Stomach (tissue), 9 donors: Measurements from ENCODE around the gene GM2A. TPM values are rescaled to one million over a fixed set of nuclear protein-coding genes. Genes with fewer than 3 reads are reported as not detected.

Experiments
- DNase-seq, 2 donors: peaks; one replicate each; pipeline versions ENCODE4 v3.0.0 to v3.0.0-alpha.2; 2013 to 2019
- H3K27ac ChIP-seq, 5 donors: fragments of 200-600 bp in 4 of 5; sonication (generic) in 4 of 5; one replicate each; pipeline ENCODE4 v1.5.1; 2013 to 2019; ENCODE audit warnings: mild to moderate bottlenecking in 1 of 5, moderate library complexity in 1 of 5
- H3K27me3 ChIP-seq, 3 donors: fragments of 200-600 bp; sonication (generic); one replicate each; pipeline ENCODE4 v1.5.1; 2017 to 2019; ENCODE audit warnings: mixed run types in 1 of 3
- H3K36me3 ChIP-seq, 4 donors: fragments of 200-600 bp; sonication (generic); 1 replicate in 3 of 4; 2 replicates in 1 of 4; pipeline ENCODE4 v1.5.1; 2016 to 2019
- H3K4me1 ChIP-seq, 4 donors: fragments of 200-600 bp; sonication (generic); one replicate each; pipeline ENCODE4 v1.5.1; 2016 to 2019
- H3K4me3 ChIP-seq, 4 donors: fragments of 200-600 bp; sonication (generic) in 3 of 4; one replicate each; pipeline ENCODE4 v1.5.1; 2016 to 2019; ENCODE audit warnings: mild to moderate bottlenecking in 1 of 4
- H3K9me3 ChIP-seq, 4 donors: fragments of 200-600 bp; sonication (generic); one replicate each; pipeline ENCODE4 v1.5.1; 2016 to 2019
- EP300 ChIP-seq: sonication (generic); formaldehyde crosslinking; IDR thresholded peaks from one replicate; pipeline ENCODE4 v1.6.1; 2017; ENCODE audit warnings: antibody characterized with exemption
- POLR2A ChIP-seq, 4 donors: fragments of 450-650 bp; IDR thresholded peaks; one replicate each; pipeline ENCODE4 v1.6.1; 2016; ENCODE audit warnings: antibody characterized with exemption in 4 of 4, control low read depth in 2 of 4, mild to moderate bottlenecking in 1 of 4, moderate library complexity in 1 of 4
- POLR2AphosphoS5 ChIP-seq, 3 donors: sonication (generic); formaldehyde crosslinking; IDR thresholded peaks; one replicate each; pipeline ENCODE4 v1.6.1; 2016; ENCODE audit warnings: antibody characterized with exemption in 3 of 3
- WGBS, 5 donors: extraction: QIAGEN DNeasy Blood & Tissue Kit in 3 of 5; methylation state at CpG; one replicate each; pipeline versions ENCODE4 v1.1.5 to v1.1.7; 2013 to 2018; 5-methylcytosine and 5-hydroxymethylcytosine counted together
- intact Hi-C: fragments of 100-400 bp; cut with DNase I; formaldehyde crosslinking; loops from one replicate; pipeline ENCODE4 v1.15.1; 2023; ENCODE audit warnings: low total_unique reads
- polyA plus RNA-seq, 3 donors: library from polyadenylated mRNA; stranded (reverse); fragments of 200-250 nt; gene quantifications; one replicate each; pipeline ENCODE4 v1.2.3, GENCODE V29; 2013
- total RNA-seq, 5 donors: library from RNA; depleted of rRNA; stranded (reverse); fragments of >200 nt; gene quantifications; one replicate each; pipeline versions ENCODE4 v1.1.0 to v1.2.3, GENCODE V29; 2014 to 2016
- TF ChIP-seq, protein P1 (sequence below), 7 experiments: fragments of 450-650 bp in 4 of 7; fragments of 200-600 bp in 3 of 7; sonication (generic) in 3 of 7; IDR thresholded peaks; one replicate each; pipeline ENCODE4 v1.5.1; 2016 to 2019; ENCODE audit warnings: antibody characterized with exemption in 7 of 7, control low read depth in 2 of 7, mild to moderate bottlenecking in 1 of 7
- donor health status: healthy with polysubstance abuse.
- donor health status: Bipolar disorder and iron deficiency.
- donor health status: healthy.

Gene GM2A
- total and polyA plus RNA-seq, 8 donors = 3.2 to 57.2 (median 17.6) TPM

DNA sequence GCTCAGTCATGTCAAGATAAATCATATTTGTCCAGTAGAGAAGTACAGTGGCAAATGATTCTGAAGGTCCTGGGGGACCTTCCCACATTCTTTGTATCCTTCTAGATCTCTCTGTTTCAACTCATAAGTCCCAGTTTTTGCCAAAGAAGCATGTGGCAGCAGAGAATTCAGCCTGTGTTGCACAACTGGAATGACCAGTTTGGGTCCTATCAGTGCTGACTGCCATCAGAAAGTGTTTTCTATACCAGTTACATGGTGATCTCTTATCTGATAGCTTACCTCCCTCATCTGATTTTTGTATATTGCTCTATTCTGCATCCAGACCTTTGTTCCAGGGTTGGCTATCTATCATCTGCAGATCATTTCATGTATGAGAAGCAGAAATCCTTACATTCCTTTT, 21.7 kb downstream of the GM2A start:
- DNase-seq = peak in 1 of 2 donors; percentile 55
- Histone ChIP-seq H3K27me3 (no peaks in the 10 kb centered on the region), H3K4me3 (no peak overlapping the region), H3K9me3 (no peaks in the 10 kb centered on the region), H3K27ac (no peak overlapping the region), H3K36me3 (peaks cover 4 to 11% (median 7%) of the 10 kb centered on the region in 4 donors), H3K4me1 (no peaks in the 10 kb centered on the region)
- no peak for TF ChIP-seq EP300
- no peak for TF ChIP-seq POLR2A (IDR thresholded peaks at IDR 0.05)
- TF ChIP-seq POLR2AphosphoS5 (IDR thresholded peaks at IDR 0.05) = no peak
- TF ChIP-seq, protein P1, sequence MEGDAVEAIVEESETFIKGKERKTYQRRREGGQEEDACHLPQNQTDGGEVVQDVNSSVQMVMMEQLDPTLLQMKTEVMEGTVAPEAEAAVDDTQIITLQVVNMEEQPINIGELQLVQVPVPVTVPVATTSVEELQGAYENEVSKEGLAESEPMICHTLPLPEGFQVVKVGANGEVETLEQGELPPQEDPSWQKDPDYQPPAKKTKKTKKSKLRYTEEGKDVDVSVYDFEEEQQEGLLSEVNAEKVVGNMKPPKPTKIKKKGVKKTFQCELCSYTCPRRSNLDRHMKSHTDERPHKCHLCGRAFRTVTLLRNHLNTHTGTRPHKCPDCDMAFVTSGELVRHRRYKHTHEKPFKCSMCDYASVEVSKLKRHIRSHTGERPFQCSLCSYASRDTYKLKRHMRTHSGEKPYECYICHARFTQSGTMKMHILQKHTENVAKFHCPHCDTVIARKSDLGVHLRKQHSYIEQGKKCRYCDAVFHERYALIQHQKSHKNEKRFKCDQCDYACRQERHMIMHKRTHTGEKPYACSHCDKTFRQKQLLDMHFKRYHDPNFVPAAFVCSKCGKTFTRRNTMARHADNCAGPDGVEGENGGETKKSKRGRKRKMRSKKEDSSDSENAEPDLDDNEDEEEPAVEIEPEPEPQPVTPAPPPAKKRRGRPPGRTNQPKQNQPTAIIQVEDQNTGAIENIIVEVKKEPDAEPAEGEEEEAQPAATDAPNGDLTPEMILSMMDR (IDR thresholded peaks at IDR 0.05) = no peak
- intact Hi-C loops = no loop called here

DNA sequence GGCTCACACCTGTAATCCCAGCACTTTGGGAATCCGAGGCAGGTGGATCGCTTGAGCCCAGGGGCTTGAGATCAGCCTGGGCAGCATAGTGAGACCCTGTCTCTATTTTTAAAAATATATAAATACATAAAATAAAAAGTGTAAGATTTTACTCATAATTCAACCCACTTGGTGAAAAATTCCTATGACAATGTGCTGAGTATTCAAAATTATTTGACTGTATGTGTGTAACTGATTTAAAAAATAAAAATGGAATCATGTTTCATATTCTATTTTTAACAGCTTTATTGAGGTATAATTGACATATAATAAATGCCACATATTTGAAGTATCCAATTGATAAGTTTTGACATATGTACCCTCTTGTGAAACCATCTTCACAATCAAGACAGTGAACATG, 22.8 kb downstream of the GM2A start:
- 91 to 96% (median 94%) methylated on average over 2 of the region's 2 CpGs for WGBS, 5 donors
- no peaks in the 10 kb centered on the region for H3K4me1 ChIP-seq
- no peaks in the 10 kb centered on the region for H3K36me3 ChIP-seq
- TF ChIP-seq EP300 = no peak
- no peak for TF ChIP-seq POLR2A (IDR thresholded peaks at IDR 0.05)
- TF ChIP-seq, protein P1 (IDR thresholded peaks at IDR 0.05) = no peak
- TF ChIP-seq POLR2AphosphoS5 (IDR thresholded peaks at IDR 0.05) = no peak
- H3K27me3 ChIP-seq = no peaks in the 10 kb centered on the region
- no peaks in the 10 kb centered on the region for H3K9me3 ChIP-seq
- H3K27ac ChIP-seq = no peak overlapping the region
- intact Hi-C loops = no loop called here
- DNase-seq = no peak
- no peak overlapping the region for H3K4me3 ChIP-seq

DNA sequence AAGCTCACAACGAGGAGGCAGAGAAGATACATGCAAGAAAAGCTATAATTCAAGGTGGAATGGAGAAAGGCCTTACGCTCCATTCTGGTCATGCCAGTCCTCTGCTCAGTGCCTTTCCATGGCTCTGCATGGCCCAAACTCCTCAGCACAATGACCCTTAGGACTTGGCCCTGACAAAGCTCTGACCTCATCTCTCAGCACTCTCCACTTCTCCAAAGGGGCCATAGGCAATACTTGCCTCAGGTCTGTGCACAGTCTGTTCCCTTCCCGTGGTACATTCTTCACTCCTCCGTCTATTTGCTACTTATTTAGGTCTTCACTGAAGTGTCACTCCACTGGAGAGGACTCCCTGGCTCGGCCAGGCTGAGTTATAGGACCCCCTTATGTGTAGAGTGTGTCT, 25.9 kb downstream of the GM2A start:
- 70 to 86% (median 74%) methylated on average over 5 of the region's 5 CpGs for WGBS, 5 donors
- intact Hi-C loops = no loop called here
- no peak overlapping the region for H3K4me3 ChIP-seq
- no peaks in the 10 kb centered on the region for H3K9me3 ChIP-seq
- H3K27ac ChIP-seq = no peak overlapping the region
- no peaks in the 10 kb centered on the region for H3K27me3 ChIP-seq
- no peaks in the 10 kb centered on the region for H3K36me3 ChIP-seq
- no peaks in the 10 kb centered on the region for H3K4me1 ChIP-seq
- TF ChIP-seq, protein P1 (IDR thresholded peaks at IDR 0.05) = no peak
- TF ChIP-seq EP300 (no peak), POLR2AphosphoS5 (IDR thresholded peaks at IDR 0.05) (no peak), POLR2A (IDR thresholded peaks at IDR 0.05) (no peak)
- no peak for DNase-seq

DNA sequence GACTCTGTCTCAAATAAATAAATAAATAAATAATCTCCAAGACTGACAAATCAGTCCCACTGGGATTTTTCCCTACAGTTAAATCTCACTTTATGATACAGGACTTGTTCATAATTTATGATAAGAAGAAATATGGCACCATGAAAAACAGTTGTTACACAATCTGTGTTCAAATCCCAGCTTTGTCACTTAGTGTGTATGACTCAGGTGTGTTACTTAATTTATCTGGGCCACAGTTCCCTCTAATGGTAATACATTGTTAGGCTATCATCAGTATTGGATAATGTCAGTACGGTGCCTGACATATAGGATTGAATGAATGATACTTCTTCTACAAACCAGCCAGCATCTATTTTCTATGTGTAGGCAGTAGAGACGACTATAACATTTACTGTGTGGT, 27.5 kb downstream of the GM2A start:
- DNase-seq = no peak
- Histone ChIP-seq H3K4me1 (no peaks in the 10 kb centered on the region), H3K36me3 (no peaks in the 10 kb centered on the region), H3K27me3 (no peaks in the 10 kb centered on the region), H3K4me3 (no peak overlapping the region), H3K27ac (no peak overlapping the region), H3K9me3 (no peaks in the 10 kb centered on the region)
- intact Hi-C loops = no loop called here
- WGBS, 5 donors = 82 to 88% (median 86%) methylated on average over 2 of the region's 2 CpGs
- TF ChIP-seq, protein P1 (IDR thresholded peaks at IDR 0.05) = no peak
- TF ChIP-seq EP300 = no peak
